HEK293 (cell line): ENCODE results near the gene ASB10.

Experiments used
- CTCF ChIA-PET: fragments of 350-600 bp; formaldehyde crosslinking; extraction: SDS; loops from one replicate; lab custom pipeline; 2021; ENCODE audit warnings: antibody characterized with exemption; lab: Yijun Ruan, JAX
- POLR2A ChIA-PET: fragments of 300-600 bp; formaldehyde crosslinking; extraction: SDS; loops from one replicate; lab custom pipeline; 2020; ENCODE audit warnings: antibody characterized with exemption, inconsistent platforms; lab: Yijun Ruan, JAX
- H3K27ac ChIP-seq: fragments of 200-500 bp; sonication (Bioruptor generic); 2 replicates; pipeline ENCODE4 v1.5.1; 2014; ENCODE audit warnings: low read depth, low read length, control low read depth, inconsistent platforms; ENCODE audit errors: extremely low read depth
- H3K36me3 ChIP-seq, 2 experiments: fragments of 200-500 bp in 1 of 2; sonication (Bioruptor generic) in 1 of 2; 1 replicate in 1 of 2; 2 replicates in 1 of 2; pipeline ENCODE4 v1.5.1; 2014 to 2017; ENCODE audit warnings: inconsistent platforms in 2 of 2, low read length in 2 of 2; ENCODE audit not compliant: control insufficient read depth in 2 of 2, insufficient read depth in 1 of 2
- H3K4me1 ChIP-seq: fragments of 200-500 bp; sonication (Bioruptor generic); 2 replicates; pipeline ENCODE4 v1.5.1; 2014; ENCODE audit warnings: mild to moderate bottlenecking, low read length, inconsistent platforms; ENCODE audit not compliant: control insufficient read depth, insufficient read depth
- H3K4me3 ChIP-seq: 2 replicates; pipeline ENCODE4 v1.5.1; 2011; ENCODE audit warnings: low read depth, mild to moderate bottlenecking, control low read depth, low read length, moderate library complexity
- H3K9me3 ChIP-seq: fragments of 200-500 bp; sonication (Bioruptor generic); 2 replicates; pipeline ENCODE4 v1.5.1; 2014; ENCODE audit warnings: low read depth, low read length, inconsistent platforms; ENCODE audit not compliant: control insufficient read depth, insufficient read depth
- BCL11B ChIP-seq: fragments of 450-650 bp; formaldehyde crosslinking; IDR thresholded peaks from 2 replicates; pipeline ENCODE4 v1.5.1; 2016; ENCODE audit warnings: low read depth, missing biosample characterization, missing genetic modification characterization
- GLIS2 ChIP-seq: fragments of 450-650 bp; formaldehyde crosslinking; IDR thresholded peaks from 2 replicates; pipeline ENCODE4 v1.5.1; 2016; ENCODE audit warnings: missing biosample characterization, missing genetic modification characterization
- KLF7 ChIP-seq: fragments of 450-650 bp; formaldehyde crosslinking; IDR thresholded peaks from 2 replicates; pipeline ENCODE4 v1.5.1; 2016; ENCODE audit warnings: missing biosample characterization, missing genetic modification characterization, borderline replicate concordance
- KLF9 ChIP-seq: fragments of 450-650 bp; formaldehyde crosslinking; IDR thresholded peaks from 2 replicates; pipeline ENCODE4 v1.5.1; 2016; ENCODE audit warnings: missing biosample characterization, missing genetic modification characterization, low read depth
- REPIN1 ChIP-seq: fragments of 450-650 bp; formaldehyde crosslinking; IDR thresholded peaks from 2 replicates; pipeline ENCODE4 v1.5.1; 2017; ENCODE audit warnings: missing biosample characterization, missing genetic modification characterization, low read depth
- SP3 ChIP-seq: fragments of 450-650 bp; formaldehyde crosslinking; IDR thresholded peaks from 2 replicates; pipeline ENCODE4 v1.5.1; 2016; ENCODE audit warnings: missing biosample characterization, missing genetic modification characterization
- YY1 ChIP-seq: fragments of 450-650 bp; formaldehyde crosslinking; IDR thresholded peaks from 2 replicates; pipeline ENCODE4 v1.5.1; 2018; ENCODE audit warnings: missing biosample characterization, missing genetic modification characterization
- YY2 ChIP-seq: fragments of 450-650 bp; formaldehyde crosslinking; IDR thresholded peaks from 2 replicates; pipeline ENCODE4 v1.5.1; 2016; ENCODE audit warnings: missing biosample characterization, missing genetic modification characterization
- ZBTB17 ChIP-seq: fragments of 450-650 bp; formaldehyde crosslinking; IDR thresholded peaks from 2 replicates; pipeline ENCODE4 v1.5.1; 2016; ENCODE audit warnings: missing biosample characterization, missing genetic modification characterization
- ZBTB48 ChIP-seq: fragments of 450-650 bp; formaldehyde crosslinking; IDR thresholded peaks from 2 replicates; pipeline ENCODE4 v1.5.1; 2016; ENCODE audit warnings: missing biosample characterization, missing genetic modification characterization
- ZFP69B ChIP-seq: fragments of 450-650 bp; formaldehyde crosslinking; IDR thresholded peaks from 2 replicates; pipeline ENCODE4 v1.5.1; 2016; ENCODE audit warnings: missing biosample characterization, missing genetic modification characterization
- ZNF274 ChIP-seq, 2 experiments: fragments of 200-500 bp in 1 of 2; fragments of 450-650 bp in 1 of 2; sonication (Bioruptor generic) in 1 of 2; formaldehyde crosslinking in 1 of 2; IDR thresholded peaks; 2 replicates each; pipeline versions ENCODE4 v1.5.1 to v1.6.1; 2014 to 2016; ENCODE audit warnings: borderline replicate concordance in 1 of 2, inconsistent platforms in 1 of 2, low read length in 1 of 2, missing biosample characterization in 1 of 2, missing genetic modification characterization in 1 of 2
- ZNF335 ChIP-seq: fragments of 450-650 bp; formaldehyde crosslinking; conservative IDR thresholded peaks from 2 replicates; pipeline ENCODE4 v1.5.1; 2016; ENCODE audit warnings: missing biosample characterization, missing genetic modification characterization
- ZNF600 ChIP-seq: fragments of 450-650 bp; formaldehyde crosslinking; IDR thresholded peaks from 2 replicates; pipeline ENCODE4 v1.5.1; 2016; ENCODE audit warnings: missing biosample characterization, missing genetic modification characterization
- ZNF623 ChIP-seq: fragments of 450-650 bp; formaldehyde crosslinking; IDR thresholded peaks from 2 replicates; pipeline ENCODE4 v1.5.1; 2016; ENCODE audit warnings: missing biosample characterization, missing genetic modification characterization
- ZNF629 ChIP-seq: fragments of 450-650 bp; formaldehyde crosslinking; IDR thresholded peaks from 2 replicates; pipeline ENCODE4 v1.5.1; 2017; ENCODE audit warnings: missing biosample characterization, missing genetic modification characterization
- TF ChIP-seq, protein P1 (sequence below): fragments of 450-650 bp; formaldehyde crosslinking; IDR thresholded peaks from 2 replicates; pipeline ENCODE4 v1.5.1; 2016; ENCODE audit warnings: missing biosample characterization, missing genetic modification characterization, borderline replicate concordance
- TF ChIP-seq, protein P2 (sequence below): fragments of 450-650 bp; formaldehyde crosslinking; IDR thresholded peaks from 2 replicates; pipeline ENCODE4 v1.5.1; 2016; ENCODE audit warnings: missing biosample characterization, missing genetic modification characterization
- TF ChIP-seq, protein P3 (sequence below): fragments of 450-650 bp; formaldehyde crosslinking; IDR thresholded peaks from 2 replicates; pipeline ENCODE4 v1.5.1; 2016; ENCODE audit warnings: missing biosample characterization, missing genetic modification characterization
- TF ChIP-seq, protein P4 (sequence below): fragments of 450-650 bp; formaldehyde crosslinking; IDR thresholded peaks from 2 replicates; pipeline ENCODE4 v1.5.1; 2016; ENCODE audit warnings: missing biosample characterization, missing genetic modification characterization

Gene ASB10

DNA sequence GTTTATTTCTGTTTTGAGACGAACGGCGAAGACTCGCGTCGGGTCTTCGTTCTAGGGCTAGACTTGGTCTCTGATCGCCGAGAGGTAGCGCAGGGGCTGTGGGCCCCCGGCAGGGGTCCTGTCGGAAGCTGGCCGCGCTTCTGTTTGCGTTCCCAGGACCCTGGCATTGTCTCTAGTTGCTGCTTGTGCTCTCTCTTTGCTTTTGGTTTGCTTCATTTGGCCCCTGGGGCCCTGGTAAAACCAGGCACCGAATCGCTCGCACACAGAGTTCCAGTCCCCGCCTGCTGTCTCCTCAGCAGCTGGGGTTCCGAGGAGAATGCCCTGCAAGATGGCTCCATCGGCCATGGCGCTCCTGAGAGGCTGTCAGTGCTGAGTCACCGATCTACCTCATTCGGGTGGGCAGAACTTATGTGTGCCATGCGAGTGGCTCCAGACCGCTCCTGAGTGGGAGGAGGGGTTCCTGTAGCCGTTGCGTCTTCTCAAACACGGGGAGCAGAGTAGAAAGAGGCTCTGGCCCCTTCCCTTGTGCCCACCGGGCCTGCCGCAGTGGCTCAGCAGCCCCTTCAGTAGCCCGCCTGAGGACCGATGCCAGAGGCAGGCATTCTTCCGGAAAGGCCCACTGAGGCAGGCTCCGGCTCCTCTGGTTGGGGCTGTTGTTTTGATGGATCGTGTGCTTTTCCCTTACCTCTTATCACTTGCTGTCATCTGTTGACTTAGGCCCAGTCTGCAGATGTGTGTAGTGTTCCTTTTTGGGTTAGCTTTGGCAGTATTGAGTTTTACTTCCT, 46.1 kb upstream of the ASB10 start (continued):
- TF ChIP-seq ZNF629 (tag by site-specific recombination) (peak; percentile 21; the same call in 1 of the 2 replicates), ZNF600 (tag by site-specific recombination) (peak; percentile 94), ZNF623 (tag by site-specific recombination) (no peak), ZFP69B (peak; percentile 37; the same call in 1 of the 2 replicates), YY1 (peak; percentile 84), ZBTB48 (tag by site-specific recombination) (0 out of 2 replicates have a peak, but pooled peaks have one; percentile 32), ZNF335 (tag by site-specific recombination) (peak; percentile 87), GLIS2 (tag by site-specific recombination) (peak; percentile 15; the same call in 1 of the 2 replicates), ZNF274 (IDR thresholded peaks at IDR 0.05; ENCODE audit: low read length) (no peak), ZNF274 (tag by site-specific recombination; IDR thresholded peaks at IDR 0.05; ENCODE audit: borderline replicate concordance) (no peak), YY2 (tag by site-specific recombination) (peak; percentile 82), ZBTB17 (peak; percentile 94)
- TF ChIP-seq, protein P1, sequence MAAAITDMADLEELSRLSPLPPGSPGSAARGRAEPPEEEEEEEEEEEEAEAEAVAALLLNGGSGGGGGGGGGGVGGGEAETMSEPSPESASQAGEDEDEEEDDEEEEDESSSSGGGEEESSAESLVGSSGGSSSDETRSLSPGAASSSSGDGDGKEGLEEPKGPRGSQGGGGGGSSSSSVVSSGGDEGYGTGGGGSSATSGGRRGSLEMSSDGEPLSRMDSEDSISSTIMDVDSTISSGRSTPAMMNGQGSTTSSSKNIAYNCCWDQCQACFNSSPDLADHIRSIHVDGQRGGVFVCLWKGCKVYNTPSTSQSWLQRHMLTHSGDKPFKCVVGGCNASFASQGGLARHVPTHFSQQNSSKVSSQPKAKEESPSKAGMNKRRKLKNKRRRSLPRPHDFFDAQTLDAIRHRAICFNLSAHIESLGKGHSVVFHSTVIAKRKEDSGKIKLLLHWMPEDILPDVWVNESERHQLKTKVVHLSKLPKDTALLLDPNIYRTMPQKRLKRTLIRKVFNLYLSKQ (tag by site-specific recombination) = no peak

DNA sequence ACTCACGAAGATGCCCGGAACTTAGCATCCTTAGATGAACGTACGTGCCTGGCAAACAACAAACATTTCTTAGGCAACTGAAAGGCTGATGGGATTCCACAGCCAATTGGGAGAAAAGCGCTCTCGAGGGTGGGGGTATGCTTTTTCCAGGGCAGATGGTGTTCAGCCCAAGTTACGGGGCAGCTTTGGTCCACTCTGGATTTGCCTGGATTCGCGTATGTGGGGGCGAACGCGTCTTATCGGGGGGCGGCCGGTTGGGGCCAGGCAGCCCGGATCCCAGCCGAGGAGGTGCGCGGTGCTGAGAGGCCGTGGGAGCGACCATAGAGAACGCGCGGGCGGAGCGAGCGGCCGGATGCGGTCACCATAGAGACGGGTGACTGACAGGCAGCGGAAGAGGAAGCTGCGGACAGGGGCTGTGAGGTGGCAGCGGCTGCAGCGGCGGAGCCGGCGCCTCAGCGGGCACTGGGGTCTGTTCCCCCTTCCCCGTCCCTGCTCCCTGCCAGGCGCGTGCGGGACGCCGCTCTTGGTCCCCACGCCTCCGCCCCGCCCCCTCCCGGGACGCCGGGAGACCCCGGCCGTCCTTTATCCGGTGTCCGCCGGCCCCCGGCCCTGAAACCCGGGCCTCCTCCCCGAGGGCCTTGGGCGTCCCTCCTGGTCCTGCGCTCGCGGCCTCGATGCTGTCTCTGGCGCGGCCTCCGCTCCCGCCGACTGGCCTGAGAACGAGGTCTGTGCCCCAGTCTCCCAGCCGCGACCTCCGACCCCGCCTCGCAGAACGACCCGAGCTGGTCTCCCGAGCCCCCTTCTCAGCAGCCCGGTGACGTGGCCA, 45.3 kb upstream of the ASB10 start, which contains the start of gene CHPF2:
CHPF2 (plus strand) TSS at position 393 of the 826 bp plus-strand sequence. CDS start 1,529 bp downstream, outside the sequence.
- Histone ChIP-seq H3K36me3 (peaks cover 3 to 35% of the 10 kb centered on the region in 2 experiments; a peak in 2 of 3 replicates), H3K9me3 (no peaks in the 10 kb centered on the region), H3K4me3 (peak within 1 kb of the TSS; percentile 93), H3K4me1 (peaks cover 3% of the 10 kb centered on the region; the same call in 1 of the 2 replicates), H3K27ac (peak within 1 kb of the TSS; percentile 59)
- POLR2A ChIA-PET = interaction anchor here (1.0 to 3.2 kb wide), 5 partner anchors 11 to 81 kb away, joined by 3 to 23 read pairs (median 4); no protein-coding TSS in a partner anchor
- CTCF ChIA-PET = interaction anchor here (1.0 kb wide), 3 partner anchors 12 to 109 kb away, joined by 3 to 11 read pairs (median 7); no protein-coding TSS in a partner anchor
- TF ChIP-seq BCL11B = 0 out of 2 replicates have a peak, but pooled peaks have one; percentile 62
- TF ChIP-seq KLF9 (tag by site-specific recombination) = peak; percentile 35; the same call in 1 of the 2 replicates
- TF ChIP-seq, protein P2, sequence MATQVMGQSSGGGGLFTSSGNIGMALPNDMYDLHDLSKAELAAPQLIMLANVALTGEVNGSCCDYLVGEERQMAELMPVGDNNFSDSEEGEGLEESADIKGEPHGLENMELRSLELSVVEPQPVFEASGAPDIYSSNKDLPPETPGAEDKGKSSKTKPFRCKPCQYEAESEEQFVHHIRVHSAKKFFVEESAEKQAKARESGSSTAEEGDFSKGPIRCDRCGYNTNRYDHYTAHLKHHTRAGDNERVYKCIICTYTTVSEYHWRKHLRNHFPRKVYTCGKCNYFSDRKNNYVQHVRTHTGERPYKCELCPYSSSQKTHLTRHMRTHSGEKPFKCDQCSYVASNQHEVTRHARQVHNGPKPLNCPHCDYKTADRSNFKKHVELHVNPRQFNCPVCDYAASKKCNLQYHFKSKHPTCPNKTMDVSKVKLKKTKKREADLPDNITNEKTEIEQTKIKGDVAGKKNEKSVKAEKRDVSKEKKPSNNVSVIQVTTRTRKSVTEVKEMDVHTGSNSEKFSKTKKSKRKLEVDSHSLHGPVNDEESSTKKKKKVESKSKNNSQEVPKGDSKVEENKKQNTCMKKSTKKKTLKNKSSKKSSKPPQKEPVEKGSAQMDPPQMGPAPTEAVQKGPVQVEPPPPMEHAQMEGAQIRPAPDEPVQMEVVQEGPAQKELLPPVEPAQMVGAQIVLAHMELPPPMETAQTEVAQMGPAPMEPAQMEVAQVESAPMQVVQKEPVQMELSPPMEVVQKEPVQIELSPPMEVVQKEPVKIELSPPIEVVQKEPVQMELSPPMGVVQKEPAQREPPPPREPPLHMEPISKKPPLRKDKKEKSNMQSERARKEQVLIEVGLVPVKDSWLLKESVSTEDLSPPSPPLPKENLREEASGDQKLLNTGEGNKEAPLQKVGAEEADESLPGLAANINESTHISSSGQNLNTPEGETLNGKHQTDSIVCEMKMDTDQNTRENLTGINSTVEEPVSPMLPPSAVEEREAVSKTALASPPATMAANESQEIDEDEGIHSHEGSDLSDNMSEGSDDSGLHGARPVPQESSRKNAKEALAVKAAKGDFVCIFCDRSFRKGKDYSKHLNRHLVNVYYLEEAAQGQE (tag by site-specific recombination) = no peak
- TF ChIP-seq, protein P3, sequence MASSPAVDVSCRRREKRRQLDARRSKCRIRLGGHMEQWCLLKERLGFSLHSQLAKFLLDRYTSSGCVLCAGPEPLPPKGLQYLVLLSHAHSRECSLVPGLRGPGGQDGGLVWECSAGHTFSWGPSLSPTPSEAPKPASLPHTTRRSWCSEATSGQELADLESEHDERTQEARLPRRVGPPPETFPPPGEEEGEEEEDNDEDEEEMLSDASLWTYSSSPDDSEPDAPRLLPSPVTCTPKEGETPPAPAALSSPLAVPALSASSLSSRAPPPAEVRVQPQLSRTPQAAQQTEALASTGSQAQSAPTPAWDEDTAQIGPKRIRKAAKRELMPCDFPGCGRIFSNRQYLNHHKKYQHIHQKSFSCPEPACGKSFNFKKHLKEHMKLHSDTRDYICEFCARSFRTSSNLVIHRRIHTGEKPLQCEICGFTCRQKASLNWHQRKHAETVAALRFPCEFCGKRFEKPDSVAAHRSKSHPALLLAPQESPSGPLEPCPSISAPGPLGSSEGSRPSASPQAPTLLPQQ (tag by site-specific recombination) = peak; percentile 14; the same call in 1 of the 2 replicates
- TF ChIP-seq REPIN1 (tag by site-specific recombination) = no peak
- TF ChIP-seq SP3 (tag by site-specific recombination) = 0 out of 2 replicates have a peak, but pooled peaks have one; percentile 37
- TF ChIP-seq, protein P4, sequence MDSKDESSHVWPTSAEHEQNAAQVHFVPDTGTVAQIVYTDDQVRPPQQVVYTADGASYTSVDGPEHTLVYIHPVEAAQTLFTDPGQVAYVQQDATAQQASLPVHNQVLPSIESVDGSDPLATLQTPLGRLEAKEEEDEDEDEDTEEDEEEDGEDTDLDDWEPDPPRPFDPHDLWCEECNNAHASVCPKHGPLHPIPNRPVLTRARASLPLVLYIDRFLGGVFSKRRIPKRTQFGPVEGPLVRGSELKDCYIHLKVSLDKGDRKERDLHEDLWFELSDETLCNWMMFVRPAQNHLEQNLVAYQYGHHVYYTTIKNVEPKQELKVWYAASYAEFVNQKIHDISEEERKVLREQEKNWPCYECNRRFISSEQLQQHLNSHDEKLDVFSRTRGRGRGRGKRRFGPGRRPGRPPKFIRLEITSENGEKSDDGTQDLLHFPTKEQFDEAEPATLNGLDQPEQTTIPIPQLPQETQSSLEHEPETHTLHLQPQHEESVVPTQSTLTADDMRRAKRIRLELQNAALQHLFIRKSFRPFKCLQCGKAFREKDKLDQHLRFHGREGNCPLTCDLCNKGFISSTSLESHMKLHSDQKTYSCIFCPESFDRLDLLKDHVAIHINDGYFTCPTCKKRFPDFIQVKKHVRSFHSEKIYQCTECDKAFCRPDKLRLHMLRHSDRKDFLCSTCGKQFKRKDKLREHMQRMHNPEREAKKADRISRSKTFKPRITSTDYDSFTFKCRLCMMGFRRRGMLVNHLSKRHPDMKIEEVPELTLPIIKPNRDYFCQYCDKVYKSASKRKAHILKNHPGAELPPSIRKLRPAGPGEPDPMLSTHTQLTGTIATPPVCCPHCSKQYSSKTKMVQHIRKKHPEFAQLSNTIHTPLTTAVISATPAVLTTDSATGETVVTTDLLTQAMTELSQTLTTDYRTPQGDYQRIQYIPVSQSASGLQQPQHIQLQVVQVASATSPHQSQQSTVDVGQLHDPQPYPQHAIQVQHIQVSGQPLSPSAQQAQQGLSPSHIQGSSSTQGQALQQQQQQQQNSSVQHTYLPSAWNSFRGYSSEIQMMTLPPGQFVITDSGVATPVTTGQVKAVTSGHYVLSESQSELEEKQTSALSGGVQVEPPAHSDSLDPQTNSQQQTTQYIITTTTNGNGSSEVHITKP (tag by site-specific recombination) = peak; percentile 43
- TF ChIP-seq KLF7 (tag by site-specific recombination) = no peak
- peak; percentile 39 for TF ChIP-seq ZBTB17
